Measurements from ENCODE around the gene COL8A1.

The COL8A1 gene

GRCh38 chr3:99698932-99699331 lies 60.5 kb downstream of the COL8A1 start:
- H3K4me3 ChIP-seq (ENCODE audit: low read length): no peak overlapping the region
- H3K9ac ChIP-seq (ENCODE audit: low read length): no peak overlapping the region
- no peaks in the 10 kb centered on the region for H3K9me2 ChIP-seq (replicated peaks; ENCODE audit: insufficient read depth, low read length)
- TF ChIP-seq EZH2phosphoT487 (IDR thresholded peaks at IDR 0.05; ENCODE audit: low read length) (no peak), EZH2 (optimal IDR thresholded peaks at IDR 0.05; ENCODE audit: low read depth, low read length) (no peak), CTCF (IDR thresholded peaks at IDR 0.05; ENCODE audit: low read length) (no peak)
- H3K4me1 ChIP-seq (ENCODE audit: low read length): no peaks in the 10 kb centered on the region
- H3K36me3 ChIP-seq (replicated peaks; ENCODE audit: insufficient read depth, low read length): no peaks in the 10 kb centered on the region
- H3F3A ChIP-seq (ENCODE audit: insufficient read depth, low read length): no peaks in the 10 kb centered on the region
- peak; percentile 3 for DNase-seq
- H4K20me1 ChIP-seq (ENCODE audit: insufficient read depth, low read length): no peaks in the 10 kb centered on the region
- no peaks in the 10 kb centered on the region for H3K9me3 ChIP-seq (replicated peaks; ENCODE audit: insufficient read depth, low read length)
- no peaks in the 10 kb centered on the region for H3K79me2 ChIP-seq (ENCODE audit: low read length)
- no peak overlapping the region for H3K27ac ChIP-seq (ENCODE audit: low read length)
- H2AFZ ChIP-seq (ENCODE audit: low read length): no peak overlapping the region
- H3K4me2 ChIP-seq (ENCODE audit: low read depth, low read length): no peak overlapping the region
- no peaks in the 10 kb centered on the region for H3K27me3 ChIP-seq (replicated peaks; ENCODE audit: insufficient read depth, low read length)

DNA sequence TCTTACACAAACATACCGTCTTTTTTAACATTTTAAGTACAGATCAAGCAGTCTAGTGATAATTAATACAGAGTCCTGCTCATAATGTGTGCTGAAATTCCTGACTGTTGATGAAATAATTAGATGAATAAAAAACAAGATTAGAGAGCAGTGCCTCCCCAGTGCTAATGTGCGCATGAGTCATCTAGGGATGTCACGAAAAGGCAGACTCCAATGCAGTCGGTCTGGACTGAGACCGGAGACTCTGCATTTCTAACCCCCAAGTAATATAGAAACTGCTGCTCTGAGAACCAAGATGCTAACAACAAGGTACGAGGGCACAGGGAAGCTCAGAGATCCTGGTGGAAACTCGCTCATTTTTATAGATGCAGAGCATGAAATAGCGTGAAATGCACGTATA lies 61.4 kb downstream of the COL8A1 start:
- H3K79me2 ChIP-seq (ENCODE audit: low read length): no peaks in the 10 kb centered on the region
- TF ChIP-seq EZH2 (optimal IDR thresholded peaks at IDR 0.05; ENCODE audit: low read depth, low read length) (no peak), CTCF (IDR thresholded peaks at IDR 0.05; ENCODE audit: low read length) (no peak), EZH2phosphoT487 (IDR thresholded peaks at IDR 0.05; ENCODE audit: low read length) (no peak)
- H3K9me3 ChIP-seq (replicated peaks; ENCODE audit: insufficient read depth, low read length): no peaks in the 10 kb centered on the region
- peak; percentile 2 for DNase-seq
- no peaks in the 10 kb centered on the region for H4K20me1 ChIP-seq (ENCODE audit: insufficient read depth, low read length)
- H2AFZ ChIP-seq (ENCODE audit: low read length): no peak overlapping the region
- H3K4me3 ChIP-seq (ENCODE audit: low read length): no peak overlapping the region
- H3K9ac ChIP-seq (ENCODE audit: low read length): no peak overlapping the region
- no peak overlapping the region for H3K27ac ChIP-seq (ENCODE audit: low read length)
- no peaks in the 10 kb centered on the region for H3F3A ChIP-seq (ENCODE audit: insufficient read depth, low read length)
- no peaks in the 10 kb centered on the region for H3K9me2 ChIP-seq (replicated peaks; ENCODE audit: insufficient read depth, low read length)
- H3K4me1 ChIP-seq (ENCODE audit: low read length): no peaks in the 10 kb centered on the region
- no peaks in the 10 kb centered on the region for H3K36me3 ChIP-seq (replicated peaks; ENCODE audit: insufficient read depth, low read length)
- H3K4me2 ChIP-seq (ENCODE audit: low read depth, low read length): no peak overlapping the region
- H3K27me3 ChIP-seq (replicated peaks; ENCODE audit: insufficient read depth, low read length): no peaks in the 10 kb centered on the region

DNA sequence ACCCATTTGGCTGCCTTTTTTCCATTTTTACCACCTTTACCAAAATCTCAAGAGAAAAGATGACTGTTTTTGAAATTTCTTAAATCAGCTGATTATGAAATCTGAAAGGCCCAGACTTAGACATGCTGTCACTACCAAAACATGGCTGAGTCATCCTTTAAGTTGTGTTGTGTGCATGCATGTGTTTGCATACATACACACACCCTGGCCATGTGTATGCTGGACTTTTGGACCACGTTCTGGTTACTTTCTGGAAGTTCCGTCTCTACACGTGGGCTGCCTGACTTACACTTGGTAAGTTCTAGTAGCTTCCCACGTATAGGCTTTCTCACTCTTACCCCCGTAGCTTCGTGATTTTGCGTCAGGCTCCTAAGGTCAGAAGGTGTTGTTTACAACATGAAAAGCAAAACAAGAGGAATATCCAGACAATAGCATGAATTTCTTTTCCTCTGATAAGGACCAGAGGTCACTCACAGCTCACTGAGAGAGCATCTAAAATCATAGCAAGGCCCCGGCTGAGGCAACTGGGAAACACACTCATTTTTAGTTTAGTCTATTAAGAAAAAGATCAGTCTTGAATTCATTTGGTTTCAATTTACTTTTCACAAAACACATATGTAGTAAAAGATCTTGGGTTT lies 62.4 kb downstream of the COL8A1 start:
- H3K4me2 ChIP-seq (ENCODE audit: low read depth, low read length): no peak overlapping the region
- H3F3A ChIP-seq (ENCODE audit: insufficient read depth, low read length): no peaks in the 10 kb centered on the region
- no peak for TF ChIP-seq EZH2phosphoT487 (IDR thresholded peaks at IDR 0.05; ENCODE audit: low read length)
- no peak for TF ChIP-seq EZH2 (optimal IDR thresholded peaks at IDR 0.05; ENCODE audit: low read depth, low read length)
- no peak for TF ChIP-seq CTCF (IDR thresholded peaks at IDR 0.05; ENCODE audit: low read length)
- H3K4me1 ChIP-seq (ENCODE audit: low read length): no peaks in the 10 kb centered on the region
- H3K36me3 ChIP-seq (replicated peaks; ENCODE audit: insufficient read depth, low read length): no peaks in the 10 kb centered on the region
- no peaks in the 10 kb centered on the region for H3K79me2 ChIP-seq (ENCODE audit: low read length)
- peak; percentile 1 for DNase-seq
- no peaks in the 10 kb centered on the region for H3K27me3 ChIP-seq (replicated peaks; ENCODE audit: insufficient read depth, low read length)
- H4K20me1 ChIP-seq (ENCODE audit: insufficient read depth, low read length): no peaks in the 10 kb centered on the region
- no peaks in the 10 kb centered on the region for H3K9me3 ChIP-seq (replicated peaks; ENCODE audit: insufficient read depth, low read length)
- no peaks in the 10 kb centered on the region for H3K9me2 ChIP-seq (replicated peaks; ENCODE audit: insufficient read depth, low read length)
- no peak overlapping the region for H3K27ac ChIP-seq (ENCODE audit: low read length)
- no peak overlapping the region for H3K9ac ChIP-seq (ENCODE audit: low read length)
- H2AFZ ChIP-seq (ENCODE audit: low read length): no peak overlapping the region
- no peak overlapping the region for H3K4me3 ChIP-seq (ENCODE audit: low read length)
